OCI-LY7 (cell line): ENCODE data around the gene GNRH2. TPM values are rescaled to one million over a fixed set of nuclear protein-coding genes. Genes with fewer than 3 reads are reported as not detected.

Experiments used
- BruUV-seq: library from RNA; stranded (reverse); fragments of 400-500 nt; replicated peaks from 2 replicates; lab custom pipeline; 2021; lab: Mats Ljungman, UMichigan
- CTCF ChIA-PET: fragments of 300-600 bp; sonication (Branson Sonifier 250); formaldehyde crosslinking; loops from one replicate; lab custom pipeline; 2022; ENCODE audit warnings: antibody characterized with exemption; ENCODE audit not compliant: unreplicated experiment; lab: Charles Lee
- POLR2A ChIA-PET: fragments of 300-600 bp; sonication (Branson Sonifier 250); formaldehyde crosslinking; loops from one replicate; lab custom pipeline; 2022; ENCODE audit warnings: antibody characterized with exemption; lab: Charles Lee
- DNase-seq: peaks from one replicate; pipeline ENCODE4 v3.0.0-alpha.2; 2015; ENCODE audit warnings: low spot score
- H2AFZ ChIP-seq: fragments of 200-600 bp; sonication (generic), shearing (Covaris generic); 2 replicates; pipeline ENCODE4 v1.6.1; 2014; ENCODE audit warnings: mild to moderate bottlenecking, antibody characterized with exemption, low read length, moderate library complexity
- H3K27ac ChIP-seq: fragments of 200-600 bp; sonication (generic); 2 replicates; pipeline ENCODE4 v1.5.1; 2014; ENCODE audit warnings: mixed run types, low read depth, mild to moderate bottlenecking, moderate library complexity, low read length, inconsistent platforms; ENCODE audit not compliant: poor library complexity, severe bottlenecking
- H3K36me3 ChIP-seq: fragments of 200-600 bp; sonication (generic); 2 replicates; pipeline ENCODE4 v1.6.1; 2014; ENCODE audit warnings: mild to moderate bottlenecking, antibody characterized with exemption, low read length, moderate library complexity, mixed read lengths; ENCODE audit not compliant: insufficient read depth
- H3K4me1 ChIP-seq: fragments of 200-600 bp; sonication (generic); 2 replicates; pipeline ENCODE4 v1.5.1; 2014; ENCODE audit warnings: mild to moderate bottlenecking, low read length; ENCODE audit not compliant: insufficient read depth, poor library complexity, severe bottlenecking
- H3K4me2 ChIP-seq: fragments of 200-600 bp; sonication (generic); 2 replicates; pipeline ENCODE4 v1.6.1; 2014; ENCODE audit warnings: mild to moderate bottlenecking, low read length
- H3K4me3 ChIP-seq: fragments of 200-600 bp; sonication (generic); 2 replicates; pipeline ENCODE4 v1.5.1; 2014; ENCODE audit warnings: mild to moderate bottlenecking, low read depth, low read length; ENCODE audit not compliant: poor library complexity, severe bottlenecking
- H3K79me2 ChIP-seq: fragments of 200-600 bp; sonication (generic); 2 replicates; pipeline ENCODE4 v1.6.1; 2016; ENCODE audit warnings: low read depth, mild to moderate bottlenecking, low read length, moderate library complexity, mixed read lengths; ENCODE audit not compliant: insufficient read depth
- H3K9me2 ChIP-seq: fragments of 200-600 bp; sonication (generic); 2 replicates; pipeline ENCODE4 v1.6.1; 2016; ENCODE audit warnings: mild to moderate bottlenecking, low read length, mixed read lengths; ENCODE audit not compliant: insufficient read depth
- H3K9me3 ChIP-seq: fragments of 200-600 bp; sonication (generic); 2 replicates; pipeline ENCODE4 v1.6.1; 2014; ENCODE audit warnings: mild to moderate bottlenecking, mixed run types, low read length, mixed read lengths
- H4K20me1 ChIP-seq: fragments of 200-600 bp; sonication (generic); 2 replicates; pipeline ENCODE4 v1.6.1; 2014; ENCODE audit warnings: mild to moderate bottlenecking, antibody characterized with exemption, low read length, moderate library complexity, mixed read lengths; ENCODE audit not compliant: insufficient read depth
- EZH2phosphoT487 ChIP-seq: fragments of 200-600 bp; sonication (generic); IDR thresholded peaks from 2 replicates; pipeline ENCODE4 v1.6.1; 2018; ENCODE audit warnings: low read depth, borderline replicate concordance, mild to moderate bottlenecking, mixed run types, antibody characterized with exemption, low read length, moderate library complexity, mixed read lengths
- intact Hi-C: fragments of 100-400 bp; cut with micrococcal nuclease; formaldehyde crosslinking; loops from one replicate; pipeline ENCODE4 v1.10.0; 2022; ENCODE audit not compliant: unreplicated experiment
- total RNA-seq, 2 experiments: library from RNA; depleted of rRNA in 1 of 2; stranded (reverse); fragments of >200 nt in 1 of 2; shearing (Covaris generic) in 1 of 2; gene quantifications; 2 replicates each; pipeline ENCODE4 v1.2.3, GENCODE V29; 2014 to 2022
- TF ChIP-seq, protein P1 (sequence below): fragments of 200-600 bp; sonication (generic); conservative IDR thresholded peaks from 2 replicates; pipeline ENCODE4 v1.5.1; 2014; ENCODE audit warnings: mild to moderate bottlenecking, antibody characterized with exemption, low read length, moderate library complexity, mixed read lengths

GNRH2 gene
- total RNA-seq, 2 experiments from 2014 or later, result 0.44 to 0.61 TPM

GRCh38 chr20:3027987-3028386 lies 15.4 kb upstream of the GNRH2 start:
- intact Hi-C loops, result no loop called here
- Histone ChIP-seq H4K20me1 (no peaks in the 10 kb centered on the region), H3K79me2 (no peaks in the 10 kb centered on the region), H3K9me3 (no peaks in the 10 kb centered on the region), H3K4me1 (no peaks in the 10 kb centered on the region), H2AFZ (no peak overlapping the region), H3K9me2 (no peaks in the 10 kb centered on the region), H3K4me2 (no peak overlapping the region), H3K36me3 (peaks cover 54% of the 10 kb centered on the region), H3K4me3 (no peak overlapping the region), H3K27ac (no peak overlapping the region)
- no peak for DNase-seq
- CTCF ChIA-PET, result no interaction called here
- no peak for TF ChIP-seq EZH2phosphoT487
- TF ChIP-seq, protein P1, sequence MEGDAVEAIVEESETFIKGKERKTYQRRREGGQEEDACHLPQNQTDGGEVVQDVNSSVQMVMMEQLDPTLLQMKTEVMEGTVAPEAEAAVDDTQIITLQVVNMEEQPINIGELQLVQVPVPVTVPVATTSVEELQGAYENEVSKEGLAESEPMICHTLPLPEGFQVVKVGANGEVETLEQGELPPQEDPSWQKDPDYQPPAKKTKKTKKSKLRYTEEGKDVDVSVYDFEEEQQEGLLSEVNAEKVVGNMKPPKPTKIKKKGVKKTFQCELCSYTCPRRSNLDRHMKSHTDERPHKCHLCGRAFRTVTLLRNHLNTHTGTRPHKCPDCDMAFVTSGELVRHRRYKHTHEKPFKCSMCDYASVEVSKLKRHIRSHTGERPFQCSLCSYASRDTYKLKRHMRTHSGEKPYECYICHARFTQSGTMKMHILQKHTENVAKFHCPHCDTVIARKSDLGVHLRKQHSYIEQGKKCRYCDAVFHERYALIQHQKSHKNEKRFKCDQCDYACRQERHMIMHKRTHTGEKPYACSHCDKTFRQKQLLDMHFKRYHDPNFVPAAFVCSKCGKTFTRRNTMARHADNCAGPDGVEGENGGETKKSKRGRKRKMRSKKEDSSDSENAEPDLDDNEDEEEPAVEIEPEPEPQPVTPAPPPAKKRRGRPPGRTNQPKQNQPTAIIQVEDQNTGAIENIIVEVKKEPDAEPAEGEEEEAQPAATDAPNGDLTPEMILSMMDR, result no peak
- POLR2A ChIA-PET, result no interaction called here
- no TSS peak for BruUV-seq

GRCh38 chr20:3031524-3032147 lies 11.8 kb upstream of the GNRH2 start:
- H4K20me1 ChIP-seq, result no peaks in the 10 kb centered on the region
- H3K9me3 ChIP-seq, result no peaks in the 10 kb centered on the region
- no peaks in the 10 kb centered on the region for H3K4me1 ChIP-seq
- POLR2A ChIA-PET, result no interaction called here
- H3K9me2 ChIP-seq, result no peaks in the 10 kb centered on the region
- H3K4me3 ChIP-seq, result no peak overlapping the region
- DNase-seq, result no peak
- no peak overlapping the region for H3K27ac ChIP-seq
- peaks cover 64% of the 10 kb centered on the region for H3K36me3 ChIP-seq
- H3K4me2 ChIP-seq, result no peak overlapping the region
- no peak overlapping the region for H2AFZ ChIP-seq
- TF ChIP-seq, protein P1, result no peak
- TF ChIP-seq EZH2phosphoT487, result no peak
- CTCF ChIA-PET, result no interaction called here
- intact Hi-C loops, result no loop called here
- no peaks in the 10 kb centered on the region for H3K79me2 ChIP-seq
- no TSS peak for BruUV-seq

DNA sequence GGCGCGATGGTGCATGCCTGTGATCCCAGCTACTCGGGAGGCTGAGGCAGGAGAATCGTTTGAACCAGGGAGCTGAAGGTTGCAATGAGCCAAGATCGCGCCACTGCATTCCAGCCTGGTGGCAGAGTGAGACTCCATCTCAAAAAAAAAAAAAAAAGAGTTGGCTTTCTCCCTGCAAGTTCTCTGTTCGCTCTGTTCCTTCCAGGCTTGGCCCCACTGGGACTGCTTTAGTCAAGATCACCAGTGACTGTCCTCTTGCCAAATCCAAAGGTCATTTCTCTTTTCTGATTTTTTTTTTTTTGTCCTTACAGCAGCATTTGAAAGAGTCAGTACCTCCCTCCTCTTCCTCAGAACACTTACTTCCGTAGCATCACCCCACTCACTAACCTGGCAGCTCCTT lies 10.8 kb upstream of the GNRH2 start:
- Histone ChIP-seq H3K9me2 (no peaks in the 10 kb centered on the region), H3K4me1 (no peaks in the 10 kb centered on the region), H3K4me3 (no peak overlapping the region), H3K79me2 (no peaks in the 10 kb centered on the region), H3K4me2 (no peak overlapping the region), H3K27ac (no peak overlapping the region), H4K20me1 (no peaks in the 10 kb centered on the region), H3K36me3 (peaks cover 64% of the 10 kb centered on the region), H2AFZ (no peak overlapping the region), H3K9me3 (no peaks in the 10 kb centered on the region)
- intact Hi-C loops, result no loop called here
- BruUV-seq, result no TSS peak
- ChIA-PET CTCF (no interaction called here), POLR2A (interaction anchor here (0.6 kb wide), 1 partner anchor 14 kb away, joined by 3 read pairs; no protein-coding TSS in a partner anchor)
- TF ChIP-seq, protein P1, result no peak
- no peak for DNase-seq
